NCI-H2171 treated with DMSO at 0.1 percent for 48 hours (cell line): Measurements from ENCODE around the gene HDAC4.
A peak's percentile ranks its signal among the peaks of the same experiment; 100 is the strongest.
"Not testable (repeated sequence)": the region's sequence is repeated elsewhere in the genome, so short reads cannot be mapped to it uniquely, and the experiment has no call there.

Source experiments
- DNase-seq: peaks from one replicate; lab custom pipeline; 2025; lab: John Stamatoyannopoulos, UW

The HDAC4 gene

DNA sequence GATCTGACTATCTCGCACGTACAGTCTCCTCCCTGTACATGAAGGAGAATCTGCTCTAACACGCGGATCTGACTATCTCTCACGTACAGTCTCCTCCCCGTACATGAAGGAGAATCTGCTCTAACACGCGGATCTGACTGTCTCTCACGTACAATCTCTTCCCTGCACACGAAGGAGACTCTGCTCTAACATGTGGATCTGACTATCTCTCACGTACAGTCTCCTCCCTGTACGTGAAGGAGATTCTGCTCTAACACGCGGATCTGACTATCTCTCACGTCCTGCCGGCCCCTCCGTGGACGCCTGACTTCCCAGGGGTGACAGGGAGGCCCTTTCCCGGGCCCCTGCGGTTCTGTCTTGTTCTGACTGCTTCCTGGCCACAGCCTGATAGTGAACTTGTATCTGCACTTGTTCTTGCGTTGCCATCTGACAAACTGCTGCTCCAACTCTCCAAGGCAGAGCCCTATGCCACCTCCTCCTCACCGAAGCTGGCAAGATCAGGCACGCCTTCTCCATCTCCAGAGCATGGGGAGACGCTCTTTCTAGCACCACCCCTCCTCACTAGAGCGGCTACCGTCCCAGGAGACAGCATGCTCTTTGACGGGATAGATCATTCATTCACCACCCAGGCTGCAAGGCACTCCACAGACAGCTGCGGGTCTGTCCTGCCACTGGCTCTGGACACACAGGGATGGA lies 314.3 kb downstream of the HDAC4 start:
- peak; percentile 39 for DNase-seq

DNA sequence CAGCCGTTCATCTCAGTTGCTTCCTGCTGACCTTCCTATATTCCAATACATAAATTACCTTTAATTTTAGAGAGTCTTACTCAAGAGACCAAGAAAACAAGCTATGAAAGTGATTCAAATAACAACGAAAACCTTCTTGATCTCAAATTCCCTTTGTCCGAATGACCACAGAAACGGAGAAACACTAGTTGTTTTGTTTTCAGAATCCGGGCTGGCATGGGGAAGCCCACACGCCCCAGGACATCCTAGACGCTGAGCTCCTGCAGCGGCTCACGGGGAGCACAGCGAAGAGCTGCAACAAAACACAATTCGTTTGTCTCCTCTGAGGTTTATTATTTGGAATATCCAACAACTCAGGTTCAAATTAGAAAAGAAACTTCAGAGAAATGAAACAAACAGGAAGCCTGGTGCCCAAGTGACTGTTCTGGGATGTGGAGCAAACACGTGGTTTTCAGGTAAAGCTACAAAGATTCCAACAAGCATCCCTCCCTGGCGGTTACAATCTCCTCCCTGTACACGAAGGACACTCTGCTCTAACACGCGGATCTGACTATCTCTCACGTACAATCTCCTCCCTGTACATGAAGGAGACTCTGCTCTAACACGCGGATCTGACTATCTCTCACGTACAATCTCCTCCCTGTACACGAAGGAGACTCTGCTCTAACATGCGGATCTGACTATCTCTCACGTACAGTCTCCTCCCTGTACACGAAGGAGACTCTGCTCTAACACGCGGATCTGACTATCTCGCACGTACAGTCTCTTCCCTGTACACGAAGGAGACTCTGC lies 315.4 kb downstream of the HDAC4 start:
- no peak for DNase-seq

DNA sequence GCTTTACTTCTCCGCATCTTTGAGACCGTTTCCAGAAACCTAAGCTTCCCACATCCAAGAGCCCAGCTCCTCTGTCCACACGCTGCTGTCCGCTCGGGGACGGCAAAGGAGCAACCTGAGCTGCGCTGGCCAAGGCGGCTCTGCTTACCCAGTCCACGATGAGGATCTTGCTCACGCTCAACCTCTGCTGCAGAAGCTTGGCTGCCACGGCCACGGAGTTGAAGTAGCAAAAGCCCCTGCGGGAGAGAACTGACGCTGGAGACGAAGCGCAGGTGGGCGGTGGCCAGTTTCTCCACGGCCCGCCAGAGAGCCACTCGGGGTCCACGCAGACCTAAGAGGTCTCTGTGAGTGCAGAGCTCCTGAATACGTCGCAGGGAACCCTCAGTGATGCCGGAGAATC lies 316.8 kb downstream of the HDAC4 start:
- DNase-seq = no peak

GRCh38 chr2:239082425-239082824 lies 318.4 kb downstream of the HDAC4 start:
- DNase-seq = no peak

DNA sequence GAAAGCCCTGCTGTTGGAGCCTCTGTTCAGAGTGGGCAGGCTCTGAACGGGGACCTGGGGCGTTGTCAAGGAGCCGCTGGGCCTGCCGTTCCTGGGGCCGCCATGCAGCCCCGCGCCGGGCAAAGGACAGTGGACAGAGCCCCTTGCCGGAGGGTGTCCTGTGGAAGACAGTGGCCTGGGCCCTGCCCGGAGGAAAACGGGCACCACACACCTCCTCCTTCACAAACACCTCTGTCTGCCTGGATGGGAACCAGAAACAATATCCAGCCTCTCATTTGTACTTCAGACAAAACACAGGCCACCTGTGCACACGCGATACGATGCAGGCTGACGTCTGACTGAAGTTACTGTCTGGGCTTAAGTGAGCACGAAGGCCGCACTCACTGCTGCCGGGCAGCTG lies 319.2 kb downstream of the HDAC4 start:
- no peak for DNase-seq

DNA sequence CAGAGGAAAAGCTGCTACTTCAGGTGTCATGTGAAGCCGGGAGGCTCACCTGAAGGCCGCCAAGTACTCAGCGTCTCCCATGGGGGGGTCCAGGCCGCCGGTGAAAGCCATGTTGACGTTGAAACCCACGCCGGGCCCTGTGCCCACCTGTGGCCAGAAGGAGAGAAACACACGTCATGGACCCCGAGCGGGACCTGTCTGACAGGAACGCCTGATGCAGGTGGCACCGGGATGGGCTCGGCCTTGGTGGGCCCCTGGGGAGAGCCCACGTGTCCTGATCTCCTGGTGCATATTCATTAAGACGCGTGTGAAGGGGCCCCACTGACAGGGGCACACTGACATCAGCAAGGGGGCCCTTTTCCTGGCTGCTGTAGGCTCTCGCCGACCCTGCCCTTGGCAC lies 319.8 kb downstream of the HDAC4 start:
- DNase-seq = no peak

- DNase-seq = no peak
Observed at GRCh38 chr2:239079671-239080294, 321.0 kb downstream of the HDAC4 start.

GRCh38 chr2:239078128-239078924 lies 322.5 kb downstream of the HDAC4 start:
- DNase-seq = no peak

DNA sequence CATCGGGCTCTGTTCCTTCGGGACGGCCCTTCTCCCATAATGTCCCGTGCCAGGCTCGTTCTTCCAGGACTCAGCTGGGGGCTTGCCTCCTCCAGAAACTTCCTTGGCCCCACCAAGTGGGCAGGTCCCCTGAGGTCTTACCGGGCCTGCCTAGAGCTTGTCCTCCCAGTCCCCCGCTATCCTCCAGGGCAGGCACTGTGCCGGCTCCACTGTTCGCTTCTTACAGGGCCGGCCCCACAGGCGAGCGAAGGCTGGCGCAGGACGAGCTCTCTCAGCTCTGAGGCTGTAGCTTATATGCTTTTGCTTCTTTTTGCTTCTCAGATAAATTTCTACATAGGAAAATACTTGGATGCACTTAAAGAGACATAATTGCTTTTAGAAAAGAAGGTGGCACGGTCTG lies 323.6 kb downstream of the HDAC4 start:
- no peak for DNase-seq

DNA sequence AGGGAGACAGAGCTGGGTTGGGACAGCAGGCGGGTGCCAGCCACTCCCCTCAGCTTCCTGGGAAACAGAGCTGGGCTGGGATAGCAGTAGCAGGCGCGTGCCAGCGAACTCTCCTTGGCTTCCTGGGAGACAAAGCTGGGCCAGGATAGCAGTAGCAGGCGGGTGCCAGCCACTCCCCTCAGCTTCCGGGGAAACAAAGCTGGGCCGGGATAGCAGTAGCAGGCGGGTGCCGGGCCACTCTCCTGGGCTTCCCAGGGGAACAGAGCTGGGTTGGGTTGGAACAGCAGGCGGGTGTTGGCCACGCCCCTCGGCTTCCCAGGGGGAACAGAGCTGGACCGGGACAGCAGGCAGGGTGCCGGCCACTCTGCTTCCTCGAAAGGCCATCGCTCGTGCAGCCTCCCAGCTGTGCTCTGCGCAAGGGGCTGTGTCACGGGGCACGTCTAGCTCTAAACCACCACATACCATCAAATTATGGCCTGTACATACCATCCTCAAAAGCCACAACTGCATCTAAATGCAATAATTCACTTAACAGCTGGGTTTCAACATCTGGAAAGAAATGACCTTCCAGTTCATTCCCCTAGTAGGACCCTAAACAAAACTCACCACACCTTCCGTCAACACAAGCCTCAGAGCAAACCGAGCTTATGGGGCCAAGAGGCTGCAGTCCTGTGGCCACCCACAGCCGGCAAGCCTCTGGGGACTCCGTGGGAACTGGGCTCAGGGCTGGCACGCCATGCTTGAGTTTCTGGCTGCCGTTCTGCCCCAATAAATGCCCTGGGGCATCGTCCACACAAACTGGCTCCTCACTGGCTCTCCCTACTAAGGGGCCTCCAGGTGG lies 324.7 kb downstream of the HDAC4 start:
- DNase-seq = no peak

GRCh38 chr2:239073745-239074530 lies 326.9 kb downstream of the HDAC4 start:
- no peak for DNase-seq

DNA sequence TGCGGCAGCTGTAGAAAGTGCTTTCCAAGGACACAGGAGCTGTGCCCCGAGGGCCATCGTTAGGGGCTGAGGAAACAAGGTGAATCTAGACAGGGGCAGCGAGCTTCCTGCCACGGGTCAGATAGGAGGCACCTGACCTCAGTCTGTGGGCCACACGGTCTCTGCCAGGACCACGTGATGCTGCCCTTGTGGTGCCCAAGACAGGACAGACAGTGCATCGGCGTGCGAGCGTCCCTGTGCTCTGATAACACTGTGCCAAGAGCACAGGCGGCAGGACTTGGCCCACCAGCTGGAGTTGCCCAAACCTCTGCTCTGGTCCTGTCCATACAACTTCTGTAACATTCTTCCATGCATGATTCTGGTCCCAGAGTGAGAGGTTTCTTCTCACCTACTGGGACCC lies 327.6 kb downstream of the HDAC4 start:
- no peak for DNase-seq

GRCh38 chr2:239072786-239073185 lies 328.0 kb downstream of the HDAC4 start:
- DNase-seq = no peak

GRCh38 chr2:239070466-239070865 lies 330.4 kb downstream of the HDAC4 start:
- no peak for DNase-seq

GRCh38 chr2:239069362-239070333 lies 331.2 kb downstream of the HDAC4 start:
- DNase-seq = not testable (repeated sequence)

DNA sequence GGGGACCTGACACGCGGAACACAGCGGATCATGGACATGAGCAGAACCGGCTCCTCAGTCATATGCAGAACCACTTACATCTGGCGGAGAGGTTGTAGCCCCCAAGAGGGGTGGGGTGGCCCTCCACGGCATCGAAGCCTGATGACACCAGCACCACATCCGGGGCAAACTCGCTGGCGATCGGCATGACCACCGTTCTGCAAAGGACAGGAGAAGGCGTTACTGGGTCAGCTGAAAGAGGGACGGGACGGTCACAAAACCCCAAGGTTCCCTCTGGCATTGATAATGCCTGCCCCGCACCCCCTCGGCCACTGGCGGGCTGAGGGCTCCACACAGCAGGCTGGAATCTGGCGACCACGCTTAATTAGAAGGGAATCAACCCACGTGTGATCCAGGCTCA lies 332.4 kb downstream of the HDAC4 start:
- DNase-seq = no peak

DNA sequence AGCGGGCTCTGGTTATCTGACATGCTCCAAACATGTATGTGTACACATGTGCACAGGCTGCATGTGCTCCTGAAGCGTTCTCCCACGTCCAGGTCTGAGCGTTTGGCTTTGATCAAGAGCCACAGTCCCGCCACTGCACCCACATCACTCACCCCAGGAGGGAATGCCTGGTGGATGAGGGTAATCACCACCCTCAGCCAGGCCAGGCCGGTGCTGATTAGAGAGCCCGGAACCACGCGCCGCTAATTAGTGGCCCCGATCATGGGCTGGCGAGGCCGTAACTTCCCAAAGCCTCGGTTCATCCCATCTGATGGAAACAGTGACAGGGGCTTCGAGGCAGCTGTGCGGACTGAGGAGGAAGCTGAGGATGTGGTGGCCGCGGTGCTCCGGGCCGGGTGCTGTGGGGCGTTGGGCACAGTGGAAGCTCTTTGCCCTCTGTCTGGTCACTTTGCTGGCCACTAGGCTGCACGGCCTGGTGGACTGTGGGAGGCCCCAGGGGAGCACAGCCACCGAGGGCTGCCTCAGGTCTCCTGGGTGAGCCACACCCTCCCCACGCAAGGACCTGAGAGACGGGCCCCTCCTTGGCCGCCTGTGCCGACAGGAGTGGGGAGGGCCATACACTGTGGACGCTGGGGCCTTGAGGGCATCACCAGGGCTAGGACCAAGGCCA lies 333.5 kb downstream of the HDAC4 start:
- no peak for DNase-seq

DNA sequence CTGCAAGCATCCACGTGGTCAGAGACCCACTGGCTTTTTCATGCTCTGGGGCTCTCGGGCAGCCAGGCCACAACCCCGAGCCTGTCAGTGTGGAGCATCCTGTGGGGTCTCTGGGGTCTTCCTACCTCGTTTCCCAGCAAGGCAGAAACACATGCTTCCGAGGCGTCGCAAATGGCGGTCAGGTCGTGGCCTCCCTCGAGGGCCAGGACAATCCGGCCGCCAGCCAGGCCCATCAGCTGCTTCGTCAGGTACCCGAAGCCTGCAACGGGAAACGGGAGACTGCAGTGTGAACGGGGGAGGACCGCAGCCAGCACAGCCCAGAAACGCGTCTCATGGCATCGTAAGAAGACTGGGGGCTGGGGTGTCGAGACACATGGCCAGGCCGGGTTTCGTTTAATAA lies 334.2 kb downstream of the HDAC4 start:
- no peak for DNase-seq

DNA sequence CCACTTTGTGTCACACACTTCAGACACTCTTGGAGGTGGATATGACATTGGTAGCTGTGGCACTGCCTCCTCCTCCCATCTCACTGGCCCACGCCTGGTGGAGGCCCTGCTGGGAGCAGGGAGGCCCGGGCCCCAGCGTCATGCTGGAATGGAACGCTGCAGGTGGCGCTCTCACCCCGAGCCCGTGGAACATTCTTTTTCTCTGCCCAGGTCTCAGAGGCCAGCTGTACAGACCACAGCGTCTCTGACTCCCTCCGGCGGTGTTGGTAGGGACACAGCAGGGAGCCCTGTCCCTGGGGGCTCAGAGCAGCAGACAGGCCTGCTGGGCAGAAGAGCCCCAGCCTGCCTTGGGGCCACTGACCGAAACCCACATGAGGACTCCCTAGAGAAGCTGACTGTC lies 334.9 kb downstream of the HDAC4 start:
- DNase-seq = no peak
